HG03280 (cell line): ENCODE measurements around the gene POLR1C.
"Not testable (repeated sequence)": the region's sequence is repeated elsewhere in the genome, so short reads cannot be mapped to it uniquely, and the experiment has no call there.

ENCODE experiments used
- ATAC-seq: cut with Tn5 transposase; IDR thresholded peaks from one replicate; pipeline ENCODE4 v1.9.1; 2021; ENCODE audit warnings: mild to moderate bottlenecking, moderate library complexity; ENCODE audit not compliant: unreplicated experiment

The POLR1C gene, protein sequence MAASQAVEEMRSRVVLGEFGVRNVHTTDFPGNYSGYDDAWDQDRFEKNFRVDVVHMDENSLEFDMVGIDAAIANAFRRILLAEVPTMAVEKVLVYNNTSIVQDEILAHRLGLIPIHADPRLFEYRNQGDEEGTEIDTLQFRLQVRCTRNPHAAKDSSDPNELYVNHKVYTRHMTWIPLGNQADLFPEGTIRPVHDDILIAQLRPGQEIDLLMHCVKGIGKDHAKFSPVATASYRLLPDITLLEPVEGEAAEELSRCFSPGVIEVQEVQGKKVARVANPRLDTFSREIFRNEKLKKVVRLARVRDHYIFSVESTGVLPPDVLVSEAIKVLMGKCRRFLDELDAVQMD

DNA sequence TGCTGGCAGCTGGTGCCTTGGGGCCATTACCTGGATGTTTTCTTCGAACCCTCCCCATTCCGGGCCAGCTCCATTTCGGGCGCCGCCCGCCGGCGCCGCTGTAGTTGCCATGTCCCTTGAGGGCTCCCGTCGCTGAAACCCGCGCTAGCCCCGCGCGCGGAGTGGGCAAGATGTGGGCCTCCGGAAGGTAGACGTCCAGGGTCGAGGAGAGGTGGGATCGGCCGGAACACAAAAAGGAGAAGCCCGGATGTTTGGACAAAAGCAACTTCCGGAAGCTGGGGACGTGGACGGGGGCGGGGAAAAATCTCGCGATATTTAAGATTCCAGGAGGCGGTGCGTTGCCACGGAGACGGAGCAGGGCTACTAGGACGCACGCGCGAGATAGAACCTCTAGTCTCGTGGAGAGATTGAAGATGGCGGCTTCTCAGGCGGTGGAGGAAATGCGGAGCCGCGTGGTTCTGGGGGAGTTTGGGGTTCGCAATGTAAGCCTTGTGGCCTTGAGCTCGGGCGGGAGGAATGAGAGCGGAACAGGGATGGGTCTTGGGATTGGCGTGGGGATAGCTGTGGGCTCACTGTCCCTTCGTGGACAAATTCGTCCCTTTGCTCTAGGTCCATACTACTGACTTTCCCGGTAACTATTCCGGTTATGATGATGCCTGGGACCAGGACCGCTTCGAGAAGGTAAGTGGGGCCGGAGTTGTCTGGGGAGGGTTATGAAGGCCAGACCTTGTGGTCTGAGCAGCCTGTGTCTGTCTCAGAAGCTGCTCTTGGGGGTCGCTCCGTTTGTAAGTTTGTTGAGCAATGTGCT lies at the start of gene POLR1C, which contains the start of gene YIPF3:
POLR1C (plus strand) TSS at position 393 of the 808 bp plus-strand sequence; CDS start at position 414, 21 bp downstream.
YIPF3 (minus strand) TSS at position 230 of the 808 bp plus-strand sequence; CDS start at position 111, 119 bp downstream.
- peak; percentile 89 for ATAC-seq

GRCh38 chr6:43467265-43467664 lies 49.6 kb upstream of the POLR1C start:
- ATAC-seq: not testable (repeated sequence)

- ATAC-seq: no peak
Measured at GRCh38 chr6:43467752-43468151, 49.1 kb upstream of the POLR1C start.

DNA sequence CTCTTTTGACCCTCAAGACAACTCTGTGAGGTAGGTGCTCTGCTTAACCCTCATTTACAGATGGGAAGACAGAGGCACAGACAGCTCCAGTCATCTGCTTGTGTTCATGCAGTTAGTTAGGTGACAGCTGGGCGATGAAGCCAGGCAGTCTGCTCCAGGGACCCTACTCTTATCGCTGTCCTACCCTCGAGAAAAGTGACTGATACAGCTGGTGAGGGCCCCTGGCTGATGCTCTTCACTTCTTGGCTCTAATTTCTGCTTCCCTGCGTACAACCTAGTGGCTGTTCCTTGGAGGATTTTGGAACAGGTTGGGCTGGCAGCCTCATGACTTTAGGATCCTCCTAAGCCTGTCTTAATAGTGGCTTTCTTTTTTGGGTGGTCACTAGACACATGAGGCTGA lies 48.6 kb upstream of the POLR1C start:
- no peak for ATAC-seq

DNA sequence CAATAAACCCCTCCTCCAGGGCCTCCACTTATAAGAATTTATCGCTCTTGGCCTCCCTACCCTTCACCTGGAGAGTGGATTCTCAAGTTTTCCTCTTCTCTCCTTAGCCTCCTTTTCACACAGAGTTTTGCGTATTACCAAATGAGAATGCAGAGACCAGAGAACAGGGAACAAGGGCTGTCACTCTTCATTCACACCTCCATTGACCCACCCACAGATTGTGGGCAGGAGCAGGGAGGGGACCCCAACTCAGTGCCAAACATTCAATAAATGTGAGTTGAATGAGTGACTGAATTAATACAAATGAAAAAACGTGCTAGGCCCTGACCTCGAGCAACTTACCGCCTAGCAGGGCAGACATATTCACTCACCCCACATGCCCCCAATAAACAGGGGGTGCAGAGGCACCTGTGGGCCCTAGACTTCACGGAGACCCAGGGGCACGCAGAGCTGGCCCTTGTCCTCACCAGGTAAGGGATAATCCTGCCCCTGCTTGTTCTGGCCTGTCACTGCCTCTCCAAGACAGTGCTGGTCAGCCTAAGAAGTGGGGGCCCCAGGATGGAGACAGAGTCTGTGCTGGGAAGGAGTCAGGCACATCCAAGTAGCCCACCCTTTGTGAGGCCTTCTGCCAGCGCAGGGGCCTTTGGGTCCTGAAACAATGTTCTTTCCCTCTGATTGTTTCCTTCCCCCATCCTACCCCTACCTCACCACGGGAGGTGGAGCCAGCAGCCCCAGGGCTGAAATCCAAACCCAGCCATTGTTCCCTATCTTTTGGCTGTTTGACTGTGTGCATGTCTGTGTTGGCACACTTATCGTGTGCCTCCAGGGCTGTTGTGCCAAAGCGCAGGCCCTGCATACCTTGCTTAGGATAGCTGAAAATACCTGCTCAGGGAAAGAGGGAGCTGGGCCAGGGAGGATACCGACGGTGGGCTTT lies 47.9 kb upstream of the POLR1C start:
- ATAC-seq: no peak

- ATAC-seq: no peak
Measured at GRCh38 chr6:43469947-43470346, 46.9 kb upstream of the POLR1C start.

DNA sequence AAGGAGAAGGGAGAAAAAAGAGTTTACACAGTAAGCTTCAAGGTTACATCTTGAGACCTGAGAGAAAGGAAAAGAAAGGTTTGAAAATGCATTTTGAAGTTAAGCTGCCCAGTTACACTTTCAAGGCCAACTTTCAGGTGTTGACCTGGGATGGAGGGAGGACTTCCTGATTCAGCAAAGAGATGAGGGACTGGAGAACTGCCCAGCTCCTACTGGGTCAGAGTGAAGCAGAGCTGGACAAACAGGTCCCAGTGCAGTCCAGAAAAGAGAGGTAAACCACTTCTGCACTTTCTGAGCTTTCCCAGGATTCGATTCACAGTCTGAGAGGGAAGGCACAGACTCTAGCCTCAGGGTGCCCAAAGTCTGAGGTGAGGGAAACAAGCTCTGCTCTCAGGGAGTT lies 45.5 kb upstream of the POLR1C start:
- ATAC-seq: no peak

- ATAC-seq: no peak
Measured at GRCh38 chr6:43472515-43472914, 44.4 kb upstream of the POLR1C start.

DNA sequence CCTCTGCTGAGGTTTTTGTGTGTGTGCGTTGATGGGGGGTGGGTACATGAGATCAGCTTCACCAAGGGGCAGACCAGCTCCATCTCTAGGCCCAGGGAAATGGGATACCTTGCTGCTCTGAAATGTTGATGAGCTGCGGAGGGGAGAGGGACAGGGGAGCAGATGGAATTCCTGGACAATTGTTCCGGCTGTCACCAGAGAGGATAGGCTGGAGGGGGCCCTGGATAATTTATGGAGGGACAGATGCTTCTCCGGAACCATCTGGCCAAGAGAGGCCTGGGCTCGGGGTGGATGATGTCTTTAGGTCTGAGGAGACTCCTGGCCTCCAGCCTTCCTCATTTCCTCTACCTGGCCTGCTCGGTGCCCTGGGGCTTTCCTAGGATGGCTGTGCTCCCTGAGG lies 41.4 kb upstream of the POLR1C start:
- ATAC-seq: no peak

DNA sequence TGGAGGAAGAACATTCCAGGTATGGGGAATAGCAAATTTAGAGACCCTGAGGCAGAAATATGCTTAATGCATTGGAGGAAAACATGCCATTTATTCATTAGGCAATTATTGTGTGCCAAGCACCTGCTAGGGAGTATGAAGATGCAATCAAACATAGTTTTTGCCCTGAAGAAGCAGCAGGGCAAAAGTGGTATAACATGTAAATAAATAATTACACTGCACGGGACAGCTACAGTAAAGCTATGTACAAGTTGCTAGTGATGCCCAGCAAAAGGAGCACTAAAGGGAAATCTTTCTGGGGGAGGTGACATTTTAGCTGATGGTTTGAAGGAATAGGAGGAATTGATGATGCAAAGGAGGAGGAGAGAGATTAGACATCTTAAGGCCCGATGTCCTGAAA lies 40.1 kb upstream of the POLR1C start:
- no peak for ATAC-seq

DNA sequence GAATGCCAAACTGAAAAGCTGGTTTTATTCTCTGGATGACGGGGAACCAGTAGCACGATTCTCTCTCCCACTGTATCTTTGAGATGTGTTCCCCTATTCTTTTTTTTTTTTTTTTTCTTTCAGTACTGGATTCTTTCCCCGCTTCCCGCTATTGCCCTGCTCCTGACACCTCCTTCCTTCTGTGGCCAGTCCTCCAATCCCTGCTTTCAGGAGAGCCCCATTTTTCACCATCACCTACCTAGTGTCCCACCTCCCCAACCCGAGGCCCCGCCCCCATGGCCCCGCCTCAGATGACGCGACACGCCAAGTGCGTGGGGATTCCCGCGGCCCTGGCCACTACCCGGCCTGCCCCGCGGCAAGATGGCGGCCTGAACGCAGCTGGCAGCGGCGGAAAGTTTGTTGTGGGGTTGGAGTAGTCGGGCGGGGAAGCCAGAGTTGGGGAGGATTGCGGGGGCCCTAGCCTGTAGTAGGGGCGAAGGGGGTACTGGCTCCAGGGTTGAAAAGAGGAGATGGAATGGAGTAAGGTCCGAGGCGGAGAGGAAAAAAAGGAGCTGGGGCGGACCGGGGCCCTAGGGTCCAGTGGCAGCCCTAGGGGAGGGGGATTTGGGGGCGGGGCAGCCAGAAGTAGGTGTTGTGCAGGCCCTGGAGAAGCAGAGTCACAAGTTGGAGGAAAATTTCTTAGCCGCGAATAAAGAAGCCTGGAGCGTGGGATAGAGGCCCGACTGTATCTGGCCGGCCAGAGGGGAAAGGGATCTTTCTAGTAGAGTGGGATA lies 39.5 kb upstream of the POLR1C start, which contains the start of gene TJAP1:
TJAP1 (plus strand) TSS at position 336 of the 773 bp plus-strand sequence. CDS start 21,432 bp downstream, outside the sequence.
- ATAC-seq: peak; percentile 99

GRCh38 chr6:43478008-43478372 lies 38.9 kb upstream of the POLR1C start:
- no peak for ATAC-seq

GRCh38 chr6:43481075-43481474 lies 35.8 kb upstream of the POLR1C start:
- ATAC-seq: no peak

GRCh38 chr6:43481591-43482236 lies 35.2 kb upstream of the POLR1C start:
- no peak for ATAC-seq

DNA sequence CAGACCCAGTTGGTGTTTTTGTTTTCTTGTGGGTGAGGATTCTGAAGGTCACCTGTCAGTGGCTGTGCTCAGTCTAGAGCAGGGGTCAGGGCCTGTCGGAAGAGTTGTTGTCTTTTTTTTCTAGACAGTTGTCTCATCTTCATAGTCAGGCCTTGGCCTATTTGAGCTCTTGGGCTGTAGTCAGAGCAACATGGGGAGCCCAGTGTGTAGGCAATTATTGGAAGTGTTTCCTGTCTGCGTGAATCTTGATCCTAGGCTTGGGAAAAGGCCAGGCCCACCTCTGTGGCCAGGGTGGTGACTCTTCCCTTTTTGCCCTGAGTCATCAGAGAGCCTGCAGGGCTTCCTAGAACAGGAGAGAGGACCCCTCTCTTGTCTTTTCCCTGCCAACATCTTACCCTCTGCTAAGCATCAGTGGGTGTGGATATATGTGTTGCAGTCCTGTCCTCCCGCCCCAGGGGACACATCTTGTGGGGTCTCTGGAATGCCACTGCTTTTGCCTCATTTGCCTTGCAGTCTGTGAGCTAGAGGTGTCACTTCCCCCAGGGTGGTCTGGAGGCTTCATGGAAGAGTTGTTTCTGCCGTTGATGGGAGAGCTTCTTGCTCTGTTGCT lies 28.1 kb upstream of the POLR1C start:
- no peak for ATAC-seq

GRCh38 chr6:43489277-43490072 lies 27.4 kb upstream of the POLR1C start:
- ATAC-seq: no peak

DNA sequence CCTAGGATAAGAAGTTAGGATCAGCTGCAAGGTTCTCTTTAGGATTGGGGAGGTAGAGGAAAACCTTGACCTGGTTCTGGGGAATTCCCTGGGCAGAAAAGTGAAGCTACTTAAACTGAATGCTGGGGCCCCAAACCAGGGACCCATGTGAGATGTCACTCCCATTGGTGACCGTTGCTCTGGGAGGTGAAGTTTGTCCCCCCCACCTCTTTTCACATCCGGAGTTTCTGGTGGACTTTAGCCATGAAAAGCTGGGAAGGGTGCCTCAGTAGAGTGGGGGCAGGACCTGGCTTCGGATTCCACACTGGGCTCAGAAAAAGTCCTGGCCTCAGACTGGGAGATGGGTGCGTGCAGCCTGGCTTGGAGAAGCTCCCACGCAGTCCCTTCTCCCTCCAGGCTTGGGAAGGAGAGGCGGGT lies 26.4 kb upstream of the POLR1C start:
- no peak for ATAC-seq
